H9 (cell line): ENCODE results near the gene TMEM87A. TPM values are rescaled to one million over a fixed set of nuclear protein-coding genes. Genes with fewer than 3 reads are reported as not detected.

Experiments used
- DNase-seq: peaks from one replicate; pipeline ENCODE4 v3.0.0-alpha.2; 2017
- H2AFZ ChIP-seq: one replicate; pipeline ENCODE4 v1.6.1; 2013; ENCODE audit warnings: mild to moderate bottlenecking, low read length, control low read depth, moderate library complexity
- H2AK5ac ChIP-seq: 2 replicates; pipeline ENCODE4 v1.6.1; 2013; ENCODE audit warnings: low read length, control low read depth, mixed read lengths; ENCODE audit not compliant: insufficient read length
- H2BK120ac ChIP-seq: one replicate; pipeline ENCODE4 v1.6.1; 2013; ENCODE audit warnings: low read depth, mild to moderate bottlenecking, low read length, control low read depth, inconsistent platforms; ENCODE audit not compliant: poor library complexity, severe bottlenecking
- H2BK12ac ChIP-seq: 2 replicates; pipeline ENCODE4 v1.6.1; 2013; ENCODE audit warnings: low read length, control low read depth, mixed read lengths, low read depth; ENCODE audit not compliant: insufficient read length
- H2BK15ac ChIP-seq: 2 replicates; pipeline ENCODE4 v1.6.1; 2013; ENCODE audit warnings: low read depth, low read length, control low read depth
- H2BK20ac ChIP-seq: one replicate; pipeline ENCODE4 v1.6.1; 2013; ENCODE audit warnings: low read depth, mild to moderate bottlenecking, low read length, control low read depth, inconsistent platforms; ENCODE audit not compliant: poor library complexity, severe bottlenecking
- H2BK5ac ChIP-seq: 2 replicates; pipeline ENCODE4 v1.6.1; 2013; ENCODE audit warnings: low read length, control low read depth, mixed read lengths; ENCODE audit not compliant: insufficient read length
- H3K14ac ChIP-seq: 2 replicates; pipeline ENCODE4 v1.6.1; 2013; ENCODE audit warnings: low read length, control low read depth; ENCODE audit not compliant: insufficient read depth
- H3K18ac ChIP-seq: 2 replicates; pipeline ENCODE4 v1.6.1; 2013; ENCODE audit warnings: low read depth, mild to moderate bottlenecking, mixed read lengths, low read length, control low read depth; ENCODE audit not compliant: insufficient read length
- H3K23ac ChIP-seq: 2 replicates; pipeline ENCODE4 v1.6.1; 2013; ENCODE audit warnings: low read length, control low read depth, mixed read lengths, low read depth; ENCODE audit not compliant: insufficient read length
- H3K23me2 ChIP-seq: 2 replicates; pipeline ENCODE4 v1.6.1; 2013; ENCODE audit warnings: low read depth, mild to moderate bottlenecking, mixed read lengths, low read length, control low read depth; ENCODE audit not compliant: insufficient read length, poor library complexity, severe bottlenecking
- H3K27ac ChIP-seq: 2 replicates; pipeline ENCODE4 v1.5.1; 2013; ENCODE audit warnings: low read length, control low read depth, mixed read lengths, low read depth; ENCODE audit not compliant: insufficient read length
- H3K27me3 ChIP-seq: 2 replicates; pipeline ENCODE4 v1.6.1; 2013; ENCODE audit warnings: low read length, control low read depth, inconsistent platforms; ENCODE audit not compliant: insufficient read depth
- H3K4ac ChIP-seq: 2 replicates; pipeline ENCODE4 v1.6.1; 2013; ENCODE audit warnings: low read depth, mild to moderate bottlenecking, control low read depth, inconsistent platforms, low read length, moderate library complexity
- H3K4me1 ChIP-seq: 2 replicates; pipeline ENCODE4 v1.6.1; 2013; ENCODE audit warnings: low read length, control low read depth, inconsistent platforms; ENCODE audit not compliant: insufficient read depth
- H3K4me2 ChIP-seq: 2 replicates; pipeline ENCODE4 v1.6.1; 2013; ENCODE audit warnings: low read length, control low read depth, mixed read lengths; ENCODE audit not compliant: insufficient read length, insufficient read depth
- H3K56ac ChIP-seq: 2 replicates; pipeline ENCODE4 v1.6.1; 2013; ENCODE audit warnings: low read depth, mild to moderate bottlenecking, mixed read lengths, low read length, control low read depth; ENCODE audit not compliant: insufficient read length
- H3K79me1 ChIP-seq: 2 replicates; pipeline ENCODE4 v1.6.1; 2013; ENCODE audit warnings: low read depth, mild to moderate bottlenecking, moderate library complexity, low read length, control low read depth, inconsistent platforms; ENCODE audit not compliant: insufficient read depth, poor library complexity, severe bottlenecking
- H3K79me2 ChIP-seq: 2 replicates; pipeline ENCODE4 v1.6.1; 2013; ENCODE audit warnings: low read length, control low read depth, inconsistent platforms; ENCODE audit not compliant: insufficient read depth
- H3K9ac ChIP-seq: 2 replicates; pipeline ENCODE4 v1.6.1; 2013; ENCODE audit warnings: low read length, control low read depth, mixed read lengths; ENCODE audit not compliant: insufficient read length; ENCODE audit errors: extremely low read depth
- H3K9me3 ChIP-seq: one replicate; pipeline ENCODE4 v1.6.1; 2013; ENCODE audit warnings: low read depth, low read length, inconsistent platforms; ENCODE audit not compliant: control insufficient read depth
- H3T11ph ChIP-seq: one replicate; pipeline ENCODE4 v1.6.1; 2013; ENCODE audit warnings: mild to moderate bottlenecking, low read length, control low read depth, inconsistent platforms
- H4K20me1 ChIP-seq: one replicate; pipeline ENCODE4 v1.6.1; 2013; ENCODE audit not compliant: control insufficient read depth, insufficient read length, insufficient read depth
- H4K5ac ChIP-seq: 2 replicates; pipeline ENCODE4 v1.6.1; 2013; ENCODE audit warnings: low read depth, mild to moderate bottlenecking, mixed read lengths, low read length, control low read depth; ENCODE audit not compliant: insufficient read length
- H4K8ac ChIP-seq: replicated peaks from 2 replicates; pipeline ENCODE4 v1.6.1; 2013; ENCODE audit warnings: low read length, control low read depth, mixed read lengths, low read depth; ENCODE audit not compliant: insufficient read length
- H4K91ac ChIP-seq: 2 replicates; pipeline ENCODE4 v1.6.1; 2013; ENCODE audit warnings: low read depth, mild to moderate bottlenecking, moderate library complexity, mixed read lengths, low read length, control low read depth; ENCODE audit not compliant: insufficient read length
- H3K27ac Mint-ChIP-seq, 3 experiments: 2 replicates in 2 of 3; 3 replicates in 1 of 3; pipeline ENCODE4 v1.8.0; 2020 to 2021; ENCODE audit warnings: mixed read lengths in 3 of 3, mild to moderate bottlenecking in 1 of 3, moderate library complexity in 1 of 3
- H3K27me3 Mint-ChIP-seq: 2 replicates; pipeline ENCODE4 v1.8.0; 2021; ENCODE audit warnings: low read depth, mild to moderate bottlenecking, moderate library complexity, mixed read lengths
- H3K36me3 Mint-ChIP-seq, 3 experiments: 2 replicates in 2 of 3; 3 replicates in 1 of 3; pipeline ENCODE4 v1.8.0; 2020 to 2021; ENCODE audit warnings: low read depth in 3 of 3, mixed read lengths in 3 of 3; ENCODE audit not compliant: insufficient read depth in 1 of 3
- H3K4me1 Mint-ChIP-seq, 2 experiments: 2 replicates each; pipeline ENCODE4 v1.8.0; 2020; ENCODE audit warnings: mixed read lengths in 2 of 2
- H3K4me3 Mint-ChIP-seq, 2 experiments: 2 replicates in 1 of 2; 3 replicates in 1 of 2; pipeline ENCODE4 v1.8.0; 2020 to 2021; ENCODE audit warnings: mild to moderate bottlenecking in 2 of 2, mixed read lengths in 2 of 2, moderate library complexity in 1 of 2
- H3K9me3 Mint-ChIP-seq, 2 experiments: 2 replicates in 1 of 2; 3 replicates in 1 of 2; pipeline ENCODE4 v1.8.0; 2020; ENCODE audit warnings: mild to moderate bottlenecking in 2 of 2, mixed read lengths in 2 of 2, moderate library complexity in 1 of 2
- WGBS: extraction: QIAGEN DNeasy Blood & Tissue Kit; methylation state at CpG from one replicate; pipeline ENCODE4 v1.1.7; 2013; ENCODE audit warnings: missing lambda C conversion rate, low lambda C conversion rate, mixed read lengths; ENCODE audit not compliant: insufficient read length; ENCODE audit errors: extremely low coverage; 5-methylcytosine and 5-hydroxymethylcytosine counted together
- total RNA-seq: library from RNA; stranded (reverse); gene quantifications from 2 replicates; pipeline ENCODE4 v1.2.1, GENCODE V29; 2021
- TF ChIP-seq, protein P1 (sequence below): fragments of 200-600 bp; sonication (generic); conservative IDR thresholded peaks from 3 replicates; pipeline ENCODE4 v1.8.0; 2021; ENCODE audit warnings: antibody characterized with exemption, mild to moderate bottlenecking

TMEM87A gene
- total RNA-seq, 1 experiment from 2014 or later, result 46.7 TPM

DNA sequence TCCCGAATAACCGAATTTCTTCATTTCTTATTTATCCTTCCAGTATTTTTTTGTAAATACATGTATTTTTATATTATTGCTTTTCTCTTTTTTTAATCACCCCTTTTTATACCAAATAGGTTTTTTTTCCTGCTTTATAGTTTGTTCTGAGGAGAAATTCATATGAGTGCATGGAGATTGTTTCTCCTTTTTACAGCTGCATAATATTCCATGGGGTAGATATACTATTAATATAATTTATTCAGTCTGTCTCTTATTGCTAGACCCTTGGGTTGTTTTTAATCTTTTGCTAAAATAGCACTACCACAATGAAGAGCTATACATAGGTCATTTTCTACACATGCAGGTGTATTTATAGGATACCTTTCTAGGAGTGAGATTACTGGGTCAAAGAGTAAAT is 3.5 kb upstream of the TMEM87A start:
- Histone ChIP-seq H3K27ac (no peak overlapping the region), H4K20me1 (no peaks in the 10 kb centered on the region), H2BK12ac (no peak overlapping the region), H3T11ph (no peak overlapping the region), H3K4me1 (peaks cover 5% of the 10 kb centered on the region; the same call in 1 of the 2 replicates), H2BK20ac (no peak overlapping the region), H2BK15ac (no peak overlapping the region), H2BK5ac (no peak overlapping the region), H3K9ac (no peak overlapping the region), H3K27me3 (no peaks in the 10 kb centered on the region), H4K91ac (no peak overlapping the region), H3K79me2 (peaks cover 3% of the 10 kb centered on the region; the same call in 1 of the 2 replicates), H3K23ac (no peak overlapping the region), H2AFZ (no peak overlapping the region), H3K4ac (no peak overlapping the region), H3K79me1 (no peaks in the 10 kb centered on the region), H3K14ac (no peak overlapping the region), H3K23me2 (peaks cover 9% of the 10 kb centered on the region), H3K4me2 (no peak overlapping the region), H3K56ac (no peak overlapping the region), H3K18ac (no peak overlapping the region), H2AK5ac (no peak overlapping the region), H4K8ac (no peak overlapping the region), H3K9me3 (no peaks in the 10 kb centered on the region), H2BK120ac (no peak overlapping the region), H4K5ac (no peak overlapping the region)
- Mint-ChIP-seq H3K27ac (no peak overlapping the region; a peak in 1 of 7 replicates), H3K36me3 (peaks cover 0 to 9% (median 3%) of the 10 kb centered on the region in 3 experiments; a peak in 3 of 7 replicates), H3K27me3 (no peaks in the 10 kb centered on the region), H3K9me3 (no peaks in the 10 kb centered on the region), H3K4me1 (peaks cover 28 to 32% of the 10 kb centered on the region in 2 experiments), H3K4me3 (no peak overlapping the region)
- no peak for DNase-seq
- WGBS, result 100% methylated on average over 2 of the region's 2 CpGs
- TF ChIP-seq, protein P1, sequence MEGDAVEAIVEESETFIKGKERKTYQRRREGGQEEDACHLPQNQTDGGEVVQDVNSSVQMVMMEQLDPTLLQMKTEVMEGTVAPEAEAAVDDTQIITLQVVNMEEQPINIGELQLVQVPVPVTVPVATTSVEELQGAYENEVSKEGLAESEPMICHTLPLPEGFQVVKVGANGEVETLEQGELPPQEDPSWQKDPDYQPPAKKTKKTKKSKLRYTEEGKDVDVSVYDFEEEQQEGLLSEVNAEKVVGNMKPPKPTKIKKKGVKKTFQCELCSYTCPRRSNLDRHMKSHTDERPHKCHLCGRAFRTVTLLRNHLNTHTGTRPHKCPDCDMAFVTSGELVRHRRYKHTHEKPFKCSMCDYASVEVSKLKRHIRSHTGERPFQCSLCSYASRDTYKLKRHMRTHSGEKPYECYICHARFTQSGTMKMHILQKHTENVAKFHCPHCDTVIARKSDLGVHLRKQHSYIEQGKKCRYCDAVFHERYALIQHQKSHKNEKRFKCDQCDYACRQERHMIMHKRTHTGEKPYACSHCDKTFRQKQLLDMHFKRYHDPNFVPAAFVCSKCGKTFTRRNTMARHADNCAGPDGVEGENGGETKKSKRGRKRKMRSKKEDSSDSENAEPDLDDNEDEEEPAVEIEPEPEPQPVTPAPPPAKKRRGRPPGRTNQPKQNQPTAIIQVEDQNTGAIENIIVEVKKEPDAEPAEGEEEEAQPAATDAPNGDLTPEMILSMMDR, result no peak
